SU-DHL-6 (cell line): ENCODE data around the gene FRMPD1.

Experiments used
- CTCF ChIP-seq: fragments of 200-600 bp; sonication (generic); IDR thresholded peaks from one replicate; pipeline ENCODE4 v1.5.1; 2017; ENCODE audit warnings: antibody characterized with exemption, mild to moderate bottlenecking, low read length, moderate library complexity; ENCODE audit not compliant: insufficient read depth, poor library complexity, severe bottlenecking
- EZH2phosphoT487 ChIP-seq: fragments of 200-600 bp; sonication (generic), shearing (Covaris generic); conservative IDR thresholded peaks from 2 replicates; pipeline ENCODE4 v1.6.1; 2018; ENCODE audit warnings: mild to moderate bottlenecking, antibody characterized with exemption, low read length, moderate library complexity, mixed read lengths

- TF ChIP-seq CTCF (no peak), EZH2phosphoT487 (no peak)
These were observed 145.5 kb downstream of the FRMPD1 start for GRCh38 chr9:37796232-37796631.
